ENCODE results near the gene SERF2.
"Not testable (repeated sequence)": the region's sequence is repeated elsewhere in the genome, so short reads cannot be mapped to it uniquely, and the experiment has no call there.

The SERF2 gene

DNA sequence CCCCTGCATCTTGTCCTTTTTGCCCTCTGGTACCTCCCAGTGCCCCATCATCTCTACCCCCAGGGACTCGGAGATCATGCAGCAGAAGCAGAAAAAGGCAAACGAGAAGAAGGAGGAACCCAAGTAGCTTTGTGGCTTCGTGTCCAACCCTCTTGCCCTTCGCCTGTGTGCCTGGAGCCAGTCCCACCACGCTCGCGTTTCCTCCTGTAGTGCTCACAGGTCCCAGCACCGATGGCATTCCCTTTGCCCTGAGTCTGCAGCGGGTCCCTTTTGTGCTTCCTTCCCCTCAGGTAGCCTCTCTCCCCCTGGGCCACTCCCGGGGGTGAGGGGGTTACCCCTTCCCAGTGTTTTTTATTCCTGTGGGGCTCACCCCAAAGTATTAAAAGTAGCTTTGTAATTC is 1.5 kb downstream of the SERF2 start:
- DNase-seq (ENCODE audit: low read depth in 2 of 2, low spot score in 1 of 2): no peak

DNA sequence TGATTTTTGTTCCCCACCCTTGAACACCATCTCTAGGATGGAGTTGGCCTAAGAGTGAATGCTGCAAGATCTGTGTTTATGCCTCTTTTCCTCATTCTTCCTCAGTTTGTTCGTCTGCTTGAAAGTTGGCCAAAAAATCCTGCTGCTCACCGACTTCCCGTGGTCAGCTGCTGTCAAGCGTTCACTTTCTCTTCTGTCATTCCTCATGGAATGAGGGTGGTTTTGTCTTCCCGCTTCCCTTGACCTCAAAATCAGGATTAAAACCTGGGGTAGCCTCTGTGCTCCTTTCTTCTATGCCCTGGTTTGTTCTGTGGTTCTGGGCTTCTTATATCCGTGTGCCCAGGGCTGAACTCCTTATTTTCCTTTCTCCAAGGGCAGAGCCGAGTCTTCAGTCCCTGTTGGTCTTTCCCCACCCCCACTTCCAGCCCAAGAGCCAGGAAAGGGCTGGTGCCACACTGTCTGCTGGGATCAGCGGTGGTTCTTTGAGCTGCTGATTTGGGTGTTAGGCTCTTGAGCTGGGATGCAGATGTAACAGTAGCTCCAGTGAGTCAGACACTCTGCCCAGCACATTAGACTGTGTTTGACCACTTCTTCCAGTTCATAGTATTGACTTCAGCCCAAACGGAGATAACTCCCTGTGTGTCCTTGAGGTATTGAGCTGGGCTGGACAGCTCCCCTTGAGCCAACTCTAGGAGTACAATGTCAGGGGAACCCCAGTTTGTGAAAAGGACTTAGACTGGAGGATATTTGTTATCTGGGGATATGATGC is 2.3 kb downstream of the SERF2 start:
- DNase-seq (ENCODE audit: low read depth in 2 of 2, low spot score in 1 of 2): no peak

DNA sequence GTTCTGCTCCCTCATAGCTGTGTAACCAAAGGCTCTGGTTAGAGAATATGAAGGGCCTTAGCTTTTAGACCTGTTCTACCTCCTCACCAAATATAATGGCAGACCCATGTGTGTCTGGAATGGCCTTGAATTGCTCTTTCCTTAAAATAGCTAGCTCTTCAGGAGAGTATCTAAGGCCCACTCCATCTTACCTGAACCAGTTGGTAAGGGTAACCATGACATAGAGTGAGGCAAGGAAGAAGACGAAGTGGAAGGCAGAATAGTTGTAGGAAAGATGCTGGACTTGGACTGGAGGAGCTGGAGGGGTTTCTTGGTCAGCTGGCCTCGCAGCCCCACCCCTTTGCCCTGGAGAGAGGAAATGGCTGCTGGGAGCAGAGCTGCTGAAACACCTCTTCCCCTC is 3.1 kb downstream of the SERF2 start:
- no peak for DNase-seq (ENCODE audit: low read depth in 2 of 2, low spot score in 1 of 2)

DNA sequence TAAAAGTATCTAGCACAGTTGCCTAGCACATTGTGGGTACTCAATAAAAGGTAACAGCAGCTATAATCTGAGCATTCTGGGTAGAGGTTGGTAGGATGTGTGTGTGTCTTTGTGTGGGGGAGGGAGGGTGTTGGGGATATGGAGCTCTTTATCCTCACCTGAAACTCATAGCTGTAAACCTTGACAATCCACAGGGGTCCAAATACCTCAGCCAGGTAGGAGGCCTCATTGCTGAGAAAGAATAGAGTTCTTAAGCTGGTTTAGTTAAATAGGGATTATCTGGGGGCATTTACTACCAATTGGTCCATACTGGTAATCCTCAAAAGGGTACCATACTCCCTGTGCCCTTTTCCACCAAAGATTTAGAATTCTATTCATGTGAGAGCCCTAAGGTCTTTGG is 3.9 kb downstream of the SERF2 start:
- DNase-seq (ENCODE audit: low read depth in 2 of 2, low spot score in 1 of 2): no peak

DNA sequence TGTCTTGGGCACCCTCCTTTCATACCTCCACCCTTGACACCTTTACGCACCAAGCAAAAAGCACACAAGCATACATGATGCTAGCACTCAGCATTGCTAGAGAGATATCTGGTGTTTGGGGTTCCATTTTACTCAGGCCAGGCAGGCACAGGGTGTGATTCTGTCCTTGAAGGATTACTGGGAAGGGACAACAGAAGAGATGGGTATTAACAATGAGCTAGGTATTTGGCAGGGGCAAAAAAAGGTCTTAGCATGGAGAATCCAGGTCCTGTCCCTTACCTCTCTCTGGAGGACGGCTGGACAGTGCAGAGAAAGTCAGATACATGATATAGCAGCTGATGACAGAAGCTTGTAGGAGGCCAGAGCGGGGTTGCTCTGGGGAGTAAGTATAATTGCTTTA is 4.4 kb downstream of the SERF2 start:
- no peak for DNase-seq (ENCODE audit: low read depth in 2 of 2, low spot score in 1 of 2)

DNA sequence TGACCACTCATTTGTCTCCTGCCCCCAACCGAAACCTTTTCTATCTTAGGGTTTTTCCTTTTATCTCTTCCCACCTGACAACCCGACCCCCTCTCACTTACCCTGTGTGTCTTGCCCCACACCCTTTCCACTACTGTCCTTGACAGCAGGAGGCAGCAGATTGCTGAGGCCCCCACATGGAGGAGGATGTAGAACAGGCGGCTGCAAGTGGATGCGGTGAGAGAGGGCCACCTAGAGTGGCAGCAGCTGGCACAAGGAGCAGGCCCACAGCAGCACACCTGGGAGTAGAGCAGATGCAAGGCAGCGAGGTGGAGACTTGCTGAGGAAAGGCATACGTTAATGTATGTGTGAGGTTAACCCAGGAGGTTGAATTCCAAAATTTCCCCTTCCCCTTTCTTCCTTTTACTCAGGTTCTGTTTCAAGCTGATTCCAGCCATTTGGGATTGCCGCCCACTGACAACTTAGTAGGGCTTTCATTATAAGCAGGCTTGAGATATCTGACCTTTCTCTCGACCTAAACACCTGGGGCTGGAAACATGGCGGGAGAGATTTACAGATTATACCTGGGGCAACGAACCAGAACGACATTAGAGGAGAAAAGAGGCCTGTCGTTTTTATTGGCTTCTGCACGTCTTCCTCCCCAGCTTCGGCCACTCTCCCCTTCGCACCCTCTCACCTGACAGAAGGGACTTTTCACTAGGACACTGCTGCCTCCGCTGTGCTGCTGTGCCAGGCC is 7.3 kb downstream of the SERF2 start:
- DNase-seq (ENCODE audit: low read depth in 2 of 2, low spot score in 1 of 2): no peak

DNA sequence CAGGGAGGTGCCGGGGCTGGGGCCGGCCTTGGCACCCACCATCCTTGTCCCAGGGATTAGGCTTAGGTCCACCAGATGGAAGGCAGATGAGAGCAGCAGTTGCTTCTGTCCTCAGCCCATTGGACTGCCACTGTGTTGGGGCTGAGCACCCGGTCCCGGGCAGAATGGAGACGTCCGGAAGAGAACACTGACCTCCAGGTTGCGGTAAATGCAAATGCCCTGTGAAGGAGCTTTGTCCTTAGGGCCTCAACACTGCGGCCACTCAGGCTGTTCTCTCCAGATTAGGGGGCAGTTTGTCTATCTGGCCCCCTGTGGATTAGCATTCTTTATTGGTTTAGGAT is 7.8 kb downstream of the SERF2 start, which contains the start of gene SERINC4:
Gene SERINC4, minus strand, starts transcription at position 276 of the 341 bp plus-strand sequence. Its CDS starts 234 bp downstream, at position 42.
- DNase-seq (ENCODE audit: low read depth in 2 of 2, low spot score in 1 of 2): no peak

DNA sequence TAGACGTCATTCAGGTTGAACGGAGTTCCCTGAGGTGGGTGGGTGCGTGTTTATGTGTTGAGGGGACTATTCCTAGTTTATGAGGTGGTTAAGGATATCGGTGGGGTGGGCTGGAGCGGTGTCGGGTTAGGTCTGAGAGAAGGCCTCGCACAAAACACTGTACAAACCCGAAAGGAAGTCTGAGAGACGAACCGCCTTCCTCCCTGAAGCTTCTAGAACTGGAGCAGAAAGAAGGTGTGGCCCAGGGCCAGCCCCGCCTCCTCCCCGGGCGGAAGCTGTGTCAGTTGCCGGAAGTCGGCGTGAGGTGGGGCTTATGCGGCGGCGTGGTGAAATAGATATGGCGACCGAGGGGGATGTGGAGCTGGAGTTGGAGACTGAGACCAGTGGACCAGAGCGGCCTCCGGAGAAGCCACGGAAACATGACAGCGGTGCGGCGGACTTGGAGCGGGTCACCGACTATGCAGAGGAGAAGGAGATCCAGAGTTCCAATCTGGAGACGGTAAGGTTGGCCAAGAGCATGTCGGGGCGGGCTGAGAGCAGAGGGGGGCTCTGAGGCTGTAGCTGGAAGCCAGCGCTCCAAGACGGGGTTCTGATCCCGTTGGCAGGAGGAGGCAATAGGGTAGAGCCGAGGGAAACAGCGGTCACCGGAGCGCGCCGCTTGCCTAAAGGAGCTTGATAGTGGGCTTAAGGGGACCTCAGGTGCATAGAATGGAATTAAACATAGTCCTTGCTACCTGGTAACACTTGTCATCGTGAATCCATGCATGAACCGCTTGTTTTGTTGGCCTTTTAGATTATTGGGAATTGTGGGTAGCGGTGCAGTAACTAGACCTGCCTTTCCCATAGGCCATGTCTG is 8.4 kb downstream of the SERF2 start, which contains the start of gene HYPK:
Gene HYPK, plus strand, starts transcription at position 314 of the 856 bp plus-strand sequence. Its CDS starts 24 bp downstream, at position 338.
- DNase-seq (ENCODE audit: low read depth in 2 of 2, low spot score in 1 of 2): peak; percentile 76 to 86

DNA sequence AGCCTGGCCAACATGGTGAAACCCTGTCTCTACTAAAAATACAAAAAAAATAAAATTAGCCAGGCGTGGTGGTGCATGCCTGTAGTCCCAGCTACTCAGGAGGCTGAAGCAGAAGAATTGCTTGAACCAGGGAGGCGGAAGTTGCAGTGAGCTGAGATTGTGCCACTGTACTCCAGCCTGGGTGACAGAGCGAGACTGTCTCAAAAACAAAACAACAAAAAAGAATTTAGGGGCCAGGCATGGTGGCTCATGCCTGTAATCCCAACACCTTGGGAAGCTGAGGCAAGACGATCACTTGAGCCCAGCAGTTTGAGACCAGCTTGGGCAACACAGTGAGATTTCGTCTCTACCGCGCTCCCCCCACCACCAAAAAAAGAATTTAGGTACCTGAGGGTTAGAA is 10.6 kb downstream of the SERF2 start:
- not testable (repeated sequence) for DNase-seq (ENCODE audit: low read depth in 2 of 2, low spot score in 1 of 2)

DNA sequence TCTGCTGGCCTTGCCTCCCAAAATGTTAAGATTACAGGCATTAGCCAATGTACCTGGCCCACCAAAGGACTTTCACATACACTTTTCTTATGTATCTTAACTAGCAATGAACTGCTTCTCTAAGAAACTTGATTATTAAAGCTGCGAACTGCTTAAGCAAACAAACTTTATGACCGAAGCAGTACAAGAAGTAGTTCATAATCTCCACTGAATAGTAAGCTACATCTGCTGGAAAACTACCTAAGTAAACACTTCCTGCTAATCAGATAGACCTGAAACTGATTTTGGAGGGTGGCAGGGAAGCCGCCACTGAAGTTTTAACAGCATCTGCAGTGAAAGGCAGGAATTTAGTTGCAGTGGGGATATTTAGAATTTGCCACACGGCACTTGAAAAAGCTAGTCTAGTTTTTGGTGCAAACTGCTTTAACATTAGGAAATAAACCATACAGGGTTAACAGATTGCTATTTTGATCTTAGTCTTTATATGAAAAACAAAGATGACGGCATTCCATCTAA is 16.4 kb downstream of the SERF2 start:
- no peak for DNase-seq (ENCODE audit: low read depth in 2 of 2, low spot score in 1 of 2)

DNA sequence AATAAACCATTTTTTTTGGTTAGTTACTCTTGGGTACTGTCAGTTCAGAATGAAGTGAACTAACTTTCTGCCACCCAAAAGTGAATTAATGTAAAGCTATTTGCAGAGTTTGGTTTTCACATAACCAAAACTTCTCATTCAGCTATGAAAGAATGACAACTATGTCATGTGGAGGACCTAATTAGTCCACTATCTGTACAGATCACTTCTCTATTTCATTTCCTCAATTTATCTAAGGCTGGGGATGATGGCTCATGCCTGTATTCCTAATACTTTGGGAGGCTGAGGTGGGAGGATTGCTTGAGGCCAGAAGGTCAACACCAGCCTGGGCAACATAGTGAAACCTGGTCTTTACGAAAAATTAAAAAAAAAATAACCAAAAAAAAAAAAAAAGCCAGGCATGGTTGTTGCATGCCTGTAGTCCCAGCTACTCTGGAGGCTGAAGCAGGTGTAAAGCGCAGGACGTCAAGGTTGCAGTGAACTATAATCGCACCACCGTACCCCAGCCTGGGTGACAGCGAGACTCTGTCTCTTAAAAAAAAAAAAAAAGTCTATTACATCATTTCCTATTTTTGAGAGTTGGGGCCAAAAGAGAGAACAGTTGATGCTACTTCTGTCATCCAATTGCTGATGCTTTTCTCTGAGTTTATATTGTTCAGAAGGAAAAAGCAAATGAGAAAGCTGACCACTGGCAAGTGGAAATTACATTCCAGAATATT is 17.0 kb downstream of the SERF2 start:
- DNase-seq (ENCODE audit: low read depth in 2 of 2, low spot score in 1 of 2): no peak

DNA sequence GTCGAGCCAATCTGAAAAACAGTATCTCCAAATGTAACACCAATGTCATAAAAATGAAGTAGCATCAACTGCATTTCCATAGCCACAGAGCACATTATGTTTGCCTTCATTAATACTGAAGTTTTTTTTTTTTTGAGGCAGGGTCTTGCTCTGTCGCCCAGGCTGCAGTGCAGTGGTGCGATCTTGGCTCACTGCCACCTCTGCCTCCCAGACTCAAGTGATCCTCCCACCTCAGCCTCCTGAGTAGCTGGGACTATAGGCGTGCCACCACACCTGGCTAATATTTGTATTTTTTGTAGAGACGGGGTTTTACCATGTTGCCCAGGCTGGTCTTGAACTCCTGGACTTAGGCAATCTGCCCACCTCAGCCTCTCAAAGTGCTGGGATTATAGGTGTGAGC is 22.9 kb downstream of the SERF2 start:
- not testable (repeated sequence) for DNase-seq (ENCODE audit: low read depth in 2 of 2, low spot score in 1 of 2)

DNA sequence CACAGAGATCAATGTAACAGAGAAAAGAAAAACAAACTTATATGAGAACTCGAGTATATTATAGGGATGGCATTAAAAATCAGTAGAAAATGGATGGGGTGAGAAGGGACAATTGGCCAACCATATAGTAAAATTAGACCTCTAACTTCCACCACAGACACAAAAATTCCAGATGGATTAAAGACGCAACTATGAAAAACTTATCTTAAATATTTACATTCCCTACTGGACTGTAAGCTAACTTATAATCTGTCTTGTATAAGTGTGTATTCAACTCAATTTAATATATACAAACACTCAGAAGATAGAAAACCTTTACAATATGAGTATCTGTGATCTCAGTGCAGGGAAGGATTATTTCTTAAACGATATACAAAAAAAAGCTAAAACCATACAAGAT is 29.4 kb downstream of the SERF2 start:
- no peak for DNase-seq (ENCODE audit: low read depth in 2 of 2, low spot score in 1 of 2)

DNA sequence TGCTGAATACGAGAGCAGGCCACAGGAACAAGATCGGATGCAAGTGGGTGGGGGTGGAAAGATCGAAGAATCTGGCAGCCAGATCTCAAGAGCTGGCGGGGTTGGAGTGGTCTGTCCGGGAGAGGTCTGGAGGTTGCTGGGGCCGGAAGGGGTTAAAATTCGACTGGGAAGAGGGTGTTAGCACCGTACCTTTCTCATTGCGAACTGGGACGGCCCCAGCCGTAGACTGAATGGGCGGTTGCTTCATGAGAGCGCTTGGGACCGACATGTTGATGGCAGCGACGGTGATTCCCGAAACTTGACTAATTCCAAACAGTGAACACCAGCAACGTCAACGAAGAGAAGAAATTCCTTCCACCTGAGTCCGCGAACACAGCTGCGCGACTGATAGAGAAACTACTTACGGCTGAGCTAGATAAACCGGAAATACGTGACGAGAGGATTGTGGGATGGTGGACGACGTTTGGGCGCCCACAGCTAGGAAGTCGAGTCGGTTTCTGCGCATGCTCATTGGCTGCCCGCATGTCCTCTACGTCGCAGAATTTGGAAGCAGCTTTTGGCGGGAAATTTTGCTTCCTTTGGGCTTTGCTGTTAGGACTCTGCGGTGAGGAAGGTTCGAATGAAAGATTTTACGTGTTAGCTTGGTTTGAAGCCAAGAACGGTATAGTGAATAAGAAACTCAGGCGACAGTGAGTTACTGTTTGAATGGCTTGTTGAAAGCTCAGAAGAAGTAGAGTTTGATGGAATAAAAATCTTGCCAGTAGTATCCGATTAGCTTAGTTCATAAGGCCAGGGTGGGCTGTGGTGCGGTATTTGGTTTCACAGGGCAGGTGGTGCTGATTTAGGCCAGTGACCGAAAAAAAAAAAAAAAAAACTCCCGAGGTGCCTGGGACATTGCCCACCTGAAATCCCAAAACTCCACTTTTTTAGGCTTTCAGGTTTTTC is 32.5 kb downstream of the SERF2 start, which contains the start of gene MFAP1:
Gene MFAP1, minus strand, starts transcription at position 389 of the 945 bp plus-strand sequence. Its CDS starts 121 bp downstream, at position 268.
- peak; percentile 85 to 89 for DNase-seq (ENCODE audit: low read depth in 2 of 2, low spot score in 1 of 2)

DNA sequence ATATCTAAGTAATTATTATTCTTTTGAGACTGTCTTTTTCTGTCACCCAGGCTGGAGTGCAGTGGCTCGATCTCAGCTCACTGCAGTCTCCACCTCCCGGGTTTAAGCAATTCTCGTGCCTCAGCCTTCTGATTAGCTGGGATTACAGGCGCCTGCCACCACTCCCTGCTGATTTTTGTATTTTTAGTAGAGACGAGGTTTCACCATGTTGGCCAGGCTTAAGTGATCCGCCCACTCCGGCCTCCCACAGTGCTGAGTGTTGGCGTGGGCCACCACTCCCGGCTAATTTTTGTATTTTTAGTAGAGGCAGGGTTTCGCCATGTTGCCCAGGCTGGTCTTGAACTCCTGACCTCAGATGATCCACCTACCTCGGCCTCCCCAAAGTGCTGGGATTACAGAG is 33.2 kb downstream of the SERF2 start:
- not testable (repeated sequence) for DNase-seq (ENCODE audit: low read depth in 2 of 2, low spot score in 1 of 2)

DNA sequence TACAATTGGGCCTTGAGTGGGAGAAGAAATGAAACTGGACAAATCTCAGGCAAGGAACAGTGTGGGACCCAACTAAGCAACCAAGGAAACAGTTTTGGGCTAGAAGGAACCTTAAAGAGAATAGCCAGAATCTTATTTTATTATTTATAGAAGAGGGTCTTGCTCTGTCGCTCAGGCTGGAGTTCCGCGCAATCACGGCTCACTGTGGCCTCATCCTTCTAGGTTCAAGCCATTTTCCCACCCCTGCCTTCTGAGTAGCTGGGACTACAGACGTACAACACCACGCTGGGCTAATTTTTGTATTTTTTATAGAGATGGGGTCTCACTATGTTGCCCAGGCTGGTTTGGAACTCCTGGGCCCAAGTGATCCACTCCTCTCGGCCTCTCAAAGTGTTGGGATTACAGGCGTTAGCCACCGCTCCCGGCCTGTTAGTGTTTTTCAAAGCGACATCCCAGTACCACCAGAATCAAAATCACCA is 33.9 kb downstream of the SERF2 start:
- DNase-seq (ENCODE audit: low read depth in 2 of 2, low spot score in 1 of 2): no peak

DNA sequence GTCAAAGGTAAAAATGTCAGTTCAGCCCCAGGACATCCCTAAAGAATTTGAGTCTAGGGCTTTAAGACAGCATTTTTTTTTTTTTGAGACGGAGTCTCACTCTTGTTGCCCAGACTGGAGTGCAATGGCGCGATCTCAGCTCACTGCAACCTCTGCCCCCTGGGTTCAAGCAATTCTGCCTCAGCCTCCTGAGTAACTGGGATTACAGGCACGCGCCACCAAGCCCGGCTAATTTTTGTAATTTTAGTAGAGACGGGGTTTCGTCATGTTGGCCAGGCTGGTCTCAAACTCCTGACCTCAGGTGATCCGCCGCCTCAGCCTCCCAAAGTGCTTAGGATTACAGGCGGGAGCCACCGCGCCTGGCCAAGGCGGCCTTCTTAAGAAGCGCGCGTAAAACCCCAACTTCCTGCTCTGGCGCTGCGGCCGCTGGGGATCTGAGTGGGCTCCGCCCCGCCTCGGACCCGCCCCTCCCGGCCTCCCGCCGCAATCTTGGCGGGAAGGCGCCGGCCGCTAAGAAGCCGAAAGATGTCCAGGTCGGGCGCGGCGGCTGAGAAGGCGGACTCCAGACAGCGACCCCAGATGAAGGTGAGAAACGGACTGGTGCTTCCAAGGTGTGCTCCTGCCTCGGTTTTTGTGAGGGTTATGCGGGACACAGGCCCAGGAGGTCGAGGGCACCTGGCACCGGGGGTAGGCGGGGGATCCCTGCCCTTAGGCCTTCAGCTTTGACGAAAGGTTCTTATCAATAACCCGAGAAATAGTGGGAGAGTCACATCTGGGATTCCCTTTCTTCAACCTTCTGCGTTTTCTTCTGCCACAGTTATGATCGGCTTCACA is 34.6 kb downstream of the SERF2 start, which contains the start of gene WDR76:
Gene WDR76, plus strand, starts transcription at position 495 of the 834 bp plus-strand sequence. Its CDS starts 31 bp downstream, at position 526.
- peak; percentile 28 to 50 for DNase-seq (ENCODE audit: low read depth in 2 of 2, low spot score in 1 of 2)

DNA sequence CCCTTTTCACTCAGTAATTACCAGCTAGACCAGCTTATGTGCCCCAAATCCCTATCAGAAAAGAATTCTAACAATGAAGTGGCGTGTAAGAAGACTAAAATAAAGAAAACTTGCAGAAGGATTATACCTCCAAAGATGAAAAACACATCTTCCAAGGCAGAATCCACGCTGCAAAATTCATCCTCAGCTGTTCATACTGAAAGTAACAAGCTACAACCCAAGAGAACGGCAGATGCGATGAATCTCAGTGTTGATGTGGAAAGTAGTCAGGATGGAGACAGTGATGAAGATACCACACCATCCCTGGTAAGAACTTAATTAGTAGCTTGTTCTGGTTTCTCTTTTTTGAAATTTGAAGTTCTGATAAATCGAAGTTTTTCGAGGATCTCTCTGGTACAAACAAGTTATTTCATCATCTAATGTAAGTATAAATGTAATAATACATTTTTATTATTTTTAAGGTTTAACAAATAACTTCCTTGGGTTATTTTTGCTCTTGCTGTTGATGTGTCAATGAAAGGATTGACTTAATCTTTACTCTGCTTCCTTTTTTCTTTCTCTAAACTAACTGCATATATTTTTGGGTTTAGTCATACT is 36.0 kb downstream of the SERF2 start:
- DNase-seq (ENCODE audit: low read depth in 2 of 2, low spot score in 1 of 2): no peak

All from stimulated activated CD8-positive, alpha-beta memory T cell treated with anti-CD3 and anti-CD28 coated beads, Interleukin-4, amount 100 ng/mL, for 4 hours (primary cell).